Epidermal melanocyte (primary cell): ENCODE data around the gene UCP3.
A peak's percentile ranks its signal among the peaks of the same experiment; 100 is the strongest.

Source experiments
- DNase-seq: peaks from one replicate; pipeline ENCODE4 v3.0.0; 2011; ENCODE audit warnings: low spot score; ENCODE audit not compliant: insufficient read length

Gene UCP3

DNA sequence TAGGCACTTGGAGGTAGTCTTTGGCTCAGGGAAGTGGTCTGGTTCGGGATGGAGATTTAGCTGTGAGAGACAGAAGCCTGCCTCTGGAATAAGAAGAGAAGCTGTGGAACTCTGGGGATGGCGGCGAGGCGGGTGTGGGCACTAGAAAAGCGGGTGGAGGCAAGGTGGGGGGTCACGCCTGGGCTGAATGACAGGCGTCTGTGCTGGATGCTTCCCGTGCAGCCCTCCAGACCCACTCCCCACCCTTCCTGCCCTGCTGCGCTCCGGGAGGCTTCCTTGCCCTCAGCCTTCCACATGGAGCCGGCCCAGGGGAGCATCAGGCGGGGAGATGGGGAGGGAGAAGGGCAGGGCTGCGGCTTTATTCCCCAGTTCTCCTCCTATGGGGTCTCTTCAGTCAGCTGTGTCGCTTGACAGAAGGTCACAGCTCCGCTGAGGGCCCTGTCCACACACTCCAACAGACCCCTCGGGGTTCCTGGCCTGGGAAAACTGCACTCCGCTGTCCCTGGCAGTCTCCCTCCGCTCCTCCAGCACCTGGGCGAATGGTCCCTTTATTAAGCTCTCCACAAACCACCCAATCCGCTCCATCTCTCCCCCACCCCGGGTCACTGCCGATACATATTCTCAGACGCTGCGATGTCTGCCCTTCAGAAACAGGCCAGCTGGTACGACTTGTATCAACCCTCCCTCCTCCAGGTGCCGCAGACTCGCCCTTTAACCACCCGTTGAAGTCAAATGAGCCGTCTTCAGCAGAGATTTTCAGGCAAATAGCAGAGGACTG lies 51.8 kb downstream of the UCP3 start:
- no peak for DNase-seq

GRCh38 chr11:73951797-73952196 lies 57.1 kb downstream of the UCP3 start:
- no peak for DNase-seq

GRCh38 chr11:73950869-73951710 lies 57.8 kb downstream of the UCP3 start, which contains the start of gene DNAJB13:
TSS of gene DNAJB13 (plus strand) at chr11:73951026. CDS start at chr11:73951070, 44 bp downstream.
- peak; percentile 48 for DNase-seq
